ENCODE data around the gene SERINC4. TPM values are rescaled to one million over a fixed set of nuclear protein-coding genes. Genes with fewer than 3 reads are reported as not detected.
A peak's percentile ranks its signal among the peaks of the same experiment; 100 is the strongest.

The SERINC4 gene
- polyA plus RNA-seq, 1 of the 3 experiments (the other 2 are of a cell fraction), result 0.05 TPM

DNA sequence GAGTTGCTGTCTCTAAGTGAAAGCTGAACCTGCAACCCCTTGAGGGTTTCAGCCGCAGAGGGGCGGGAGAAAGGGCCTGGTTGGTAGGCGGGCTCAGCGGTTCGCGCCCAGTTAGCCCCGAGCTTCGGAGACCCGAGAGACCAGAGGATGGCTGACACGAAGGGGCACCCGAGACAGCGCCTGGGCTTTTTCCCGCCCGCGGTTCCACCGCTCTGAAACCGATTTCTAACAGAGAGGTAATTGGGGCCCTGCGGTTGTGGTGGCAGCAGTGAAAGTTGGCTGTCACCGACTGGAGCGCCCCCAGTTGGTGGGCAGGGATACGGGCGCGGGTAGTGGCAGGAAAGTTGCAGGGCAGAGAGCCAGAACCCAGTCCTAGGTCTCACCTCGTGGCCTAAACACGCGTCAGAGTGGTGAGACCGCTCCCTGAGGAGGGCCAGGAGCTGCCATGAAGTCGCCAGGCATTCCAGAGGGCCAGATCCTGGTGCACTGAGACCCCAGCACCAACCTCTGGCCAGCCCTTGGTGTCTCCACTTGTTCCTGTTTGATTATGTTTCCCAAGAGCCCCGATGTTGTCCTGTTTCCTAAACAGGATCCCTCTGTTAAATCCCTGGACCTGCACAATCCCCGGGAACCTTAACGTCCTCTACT is 22.6 kb downstream of the SERINC4 start:
- Histone ChIP-seq H4K20me1 (ENCODE audit: insufficient read depth) (no peaks in the 10 kb centered on the region), H3K27me3 (ENCODE audit: insufficient read depth) (no peaks in the 10 kb centered on the region), H2AFZ (ENCODE audit: low read depth) (peak overlapping the region; percentile 69), H3K9me3 (no peaks in the 10 kb centered on the region), H3K36me3 (replicated peaks in 1 of 2; ENCODE audit: control insufficient read depth in 1 of 2, insufficient read depth in 2 of 2, low read length in 1 of 2) (peaks cover 4 to 14% of the 10 kb centered on the region in 2 experiments), H3K4me3 (ENCODE audit: low read depth in 2 of 2, low read length in 1 of 2) (peak overlapping the region; percentile 48 to 57), H3K4me2 (peak overlapping the region; percentile 75), H3K79me2 (ENCODE audit: insufficient read depth) (no peaks in the 10 kb centered on the region), H3K27ac (ENCODE audit: low read depth in 2 of 2, low read length in 1 of 2) (peak overlapping the region in 1 of 2 experiments; percentile 22; a peak in 2 of 4 replicates), H3K9me2 (no peaks in the 10 kb centered on the region), H3K4me1 (ENCODE audit: control insufficient read depth in 1 of 2, insufficient read depth in 2 of 2, low read depth in 1 of 2, low read length in 1 of 2) (peaks cover 0 to 3% of the 10 kb centered on the region in 2 experiments; a peak in 1 of 4 replicates), H3K9ac (peak overlapping the region; percentile 23; the same call in 1 of the 2 replicates), H3F3A (replicated peaks; ENCODE audit: insufficient read depth) (peaks cover 30% of the 10 kb centered on the region)
- TF ChIP-seq SIN3A (IDR thresholded peaks at IDR 0.05; ENCODE audit: borderline replicate concordance, low read depth, low read length) (no peak), NFIC (IDR thresholded peaks at IDR 0.05; ENCODE audit: borderline replicate concordance) (peak; percentile 56; the same call in 1 of the 2 replicates), JUND (IDR thresholded peaks at IDR 0.05) (no peak), CTCF (IDR thresholded peaks at IDR 0.05) (peak; percentile 74)
- TF ChIP-seq, protein P1, sequence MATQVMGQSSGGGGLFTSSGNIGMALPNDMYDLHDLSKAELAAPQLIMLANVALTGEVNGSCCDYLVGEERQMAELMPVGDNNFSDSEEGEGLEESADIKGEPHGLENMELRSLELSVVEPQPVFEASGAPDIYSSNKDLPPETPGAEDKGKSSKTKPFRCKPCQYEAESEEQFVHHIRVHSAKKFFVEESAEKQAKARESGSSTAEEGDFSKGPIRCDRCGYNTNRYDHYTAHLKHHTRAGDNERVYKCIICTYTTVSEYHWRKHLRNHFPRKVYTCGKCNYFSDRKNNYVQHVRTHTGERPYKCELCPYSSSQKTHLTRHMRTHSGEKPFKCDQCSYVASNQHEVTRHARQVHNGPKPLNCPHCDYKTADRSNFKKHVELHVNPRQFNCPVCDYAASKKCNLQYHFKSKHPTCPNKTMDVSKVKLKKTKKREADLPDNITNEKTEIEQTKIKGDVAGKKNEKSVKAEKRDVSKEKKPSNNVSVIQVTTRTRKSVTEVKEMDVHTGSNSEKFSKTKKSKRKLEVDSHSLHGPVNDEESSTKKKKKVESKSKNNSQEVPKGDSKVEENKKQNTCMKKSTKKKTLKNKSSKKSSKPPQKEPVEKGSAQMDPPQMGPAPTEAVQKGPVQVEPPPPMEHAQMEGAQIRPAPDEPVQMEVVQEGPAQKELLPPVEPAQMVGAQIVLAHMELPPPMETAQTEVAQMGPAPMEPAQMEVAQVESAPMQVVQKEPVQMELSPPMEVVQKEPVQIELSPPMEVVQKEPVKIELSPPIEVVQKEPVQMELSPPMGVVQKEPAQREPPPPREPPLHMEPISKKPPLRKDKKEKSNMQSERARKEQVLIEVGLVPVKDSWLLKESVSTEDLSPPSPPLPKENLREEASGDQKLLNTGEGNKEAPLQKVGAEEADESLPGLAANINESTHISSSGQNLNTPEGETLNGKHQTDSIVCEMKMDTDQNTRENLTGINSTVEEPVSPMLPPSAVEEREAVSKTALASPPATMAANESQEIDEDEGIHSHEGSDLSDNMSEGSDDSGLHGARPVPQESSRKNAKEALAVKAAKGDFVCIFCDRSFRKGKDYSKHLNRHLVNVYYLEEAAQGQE (IDR thresholded peaks at IDR 0.05; ENCODE audit: low read depth, low read length), result no peak
- DNase-seq, result peak; percentile 65
- ChIA-PET CTCF (interaction anchor here (0.6 to 2.5 kb wide), 8 partner anchors 9 to 343 kb away, joined by 3 to 7 read pairs (median 4); partner anchors contain the start of gene SERF2), POLR2A (interaction anchor here (1.3 kb wide), 1 partner anchor 12 kb away, joined by 3 read pairs; no protein-coding TSS in a partner anchor)
- 6% methylated on average over 25 of the region's 31 CpGs for WGBS (ENCODE audit: low lambda C conversion rate)

- POLR2A ChIA-PET, result interaction anchor here (1.3 kb wide), 1 partner anchor 12 kb away, joined by 3 read pairs; no protein-coding TSS in a partner anchor
These were observed 23.2 kb downstream of the SERINC4 start, which contains the start of gene ELL3 for GRCh38 chr15:43776718-43777266. Gene ELL3, minus strand, starts transcription at chr15:43776966. Its CDS starts 65 bp downstream, at chr15:43776901.

More at GRCh38 chr15:43776718-43777266, 23.2 kb downstream of the SERINC4 start, which contains the start of gene ELL3:
- Histone ChIP-seq H4K20me1 (ENCODE audit: insufficient read depth) (no peaks in the 10 kb centered on the region), H3K4me2 (peak within 1 kb of the TSS; percentile 75), H3K4me1 (ENCODE audit: control insufficient read depth in 1 of 2, insufficient read depth in 2 of 2, low read depth in 1 of 2, low read length in 1 of 2) (peaks cover 0 to 3% of the 10 kb centered on the region in 2 experiments; a peak in 1 of 4 replicates), H3K27me3 (ENCODE audit: insufficient read depth) (no peaks in the 10 kb centered on the region), H3K36me3 (replicated peaks in 1 of 2; ENCODE audit: control insufficient read depth in 1 of 2, insufficient read depth in 2 of 2, low read length in 1 of 2) (peaks cover 10 to 20% of the 10 kb centered on the region in 2 experiments), H3K27ac (ENCODE audit: low read depth in 2 of 2, low read length in 1 of 2) (peak within 1 kb of the TSS in 1 of 2 experiments; percentile 22; a peak in 2 of 4 replicates), H3K9me2 (no peaks in the 10 kb centered on the region), H3F3A (replicated peaks; ENCODE audit: insufficient read depth) (peaks cover 35% of the 10 kb centered on the region), H2AFZ (ENCODE audit: low read depth) (peak within 1 kb of the TSS; percentile 69), H3K79me2 (ENCODE audit: insufficient read depth) (no peaks in the 10 kb centered on the region), H3K4me3 (ENCODE audit: low read depth in 2 of 2, low read length in 1 of 2) (peak within 1 kb of the TSS; percentile 48 to 57), H3K9ac (peak within 1 kb of the TSS; percentile 23; the same call in 1 of the 2 replicates), H3K9me3 (no peaks in the 10 kb centered on the region)
- 30% methylated on average over 16 of the region's 41 CpGs for WGBS (ENCODE audit: low lambda C conversion rate)
- TF ChIP-seq FOSL2 (IDR thresholded peaks at IDR 0.05; ENCODE audit: borderline replicate concordance, low read depth), result no peak
- TF ChIP-seq, protein P2, sequence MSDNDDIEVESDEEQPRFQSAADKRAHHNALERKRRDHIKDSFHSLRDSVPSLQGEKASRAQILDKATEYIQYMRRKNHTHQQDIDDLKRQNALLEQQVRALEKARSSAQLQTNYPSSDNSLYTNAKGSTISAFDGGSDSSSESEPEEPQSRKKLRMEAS (IDR thresholded peaks at IDR 0.05; ENCODE audit: low read depth), result peak; percentile 3; the same call in 1 of the 2 replicates
- CTCF ChIA-PET, result interaction anchor here (0.6 to 3.0 kb wide), 9 partner anchors 8 to 690 kb away, joined by 3 to 13 read pairs (median 5); partner anchors contain the start of gene SERF2
- DNase-seq, result peak; percentile 61
